Activated gamma-delta T cell treated with Interleukin-2 at 50 U/mL for 16 hours (primary cell): ENCODE results near the gene SIPA1L3.

Experiments used
- DNase-seq: peaks from one replicate; pipeline ENCODE4 v3.0.0-alpha.2; 2020

Gene SIPA1L3

GRCh38 chr19:38250428-38250820 is 343.4 kb downstream of the SIPA1L3 start:
- no peak for DNase-seq

- DNase-seq, result no peak
These were observed 344.0 kb downstream of the SIPA1L3 start for GRCh38 chr19:38250821-38251563.

GRCh38 chr19:38251564-38252051 is 344.6 kb downstream of the SIPA1L3 start:
- no peak for DNase-seq

- DNase-seq, result no peak
These were observed 345.4 kb downstream of the SIPA1L3 start for GRCh38 chr19:38252385-38252784.

GRCh38 chr19:38252941-38253691 is 346.1 kb downstream of the SIPA1L3 start:
- no peak for DNase-seq

- no peak for DNase-seq
These were observed 346.8 kb downstream of the SIPA1L3 start for GRCh38 chr19:38253788-38254187.

- DNase-seq, result no peak
These were observed 348.5 kb downstream of the SIPA1L3 start for GRCh38 chr19:38255383-38256014.
